H9 (cell line): Measurements from ENCODE around the gene HGF. TPM values are rescaled to one million over a fixed set of nuclear protein-coding genes. Genes with fewer than 3 reads are reported as not detected.

ENCODE experiments used
- DNase-seq: peaks from one replicate; pipeline ENCODE4 v3.0.0-alpha.2; 2017
- H2AFZ ChIP-seq: one replicate; pipeline ENCODE4 v1.6.1; 2013; ENCODE audit warnings: mild to moderate bottlenecking, low read length, control low read depth, moderate library complexity
- H2AK5ac ChIP-seq: 2 replicates; pipeline ENCODE4 v1.6.1; 2013; ENCODE audit warnings: low read length, control low read depth, mixed read lengths; ENCODE audit not compliant: insufficient read length
- H2BK120ac ChIP-seq: one replicate; pipeline ENCODE4 v1.6.1; 2013; ENCODE audit warnings: low read depth, mild to moderate bottlenecking, low read length, control low read depth, inconsistent platforms; ENCODE audit not compliant: poor library complexity, severe bottlenecking
- H2BK12ac ChIP-seq: 2 replicates; pipeline ENCODE4 v1.6.1; 2013; ENCODE audit warnings: low read length, control low read depth, mixed read lengths, low read depth; ENCODE audit not compliant: insufficient read length
- H2BK15ac ChIP-seq: 2 replicates; pipeline ENCODE4 v1.6.1; 2013; ENCODE audit warnings: low read depth, low read length, control low read depth
- H2BK20ac ChIP-seq: one replicate; pipeline ENCODE4 v1.6.1; 2013; ENCODE audit warnings: low read depth, mild to moderate bottlenecking, low read length, control low read depth, inconsistent platforms; ENCODE audit not compliant: poor library complexity, severe bottlenecking
- H2BK5ac ChIP-seq: 2 replicates; pipeline ENCODE4 v1.6.1; 2013; ENCODE audit warnings: low read length, control low read depth, mixed read lengths; ENCODE audit not compliant: insufficient read length
- H3K14ac ChIP-seq: 2 replicates; pipeline ENCODE4 v1.6.1; 2013; ENCODE audit warnings: low read length, control low read depth; ENCODE audit not compliant: insufficient read depth
- H3K18ac ChIP-seq: 2 replicates; pipeline ENCODE4 v1.6.1; 2013; ENCODE audit warnings: low read depth, mild to moderate bottlenecking, mixed read lengths, low read length, control low read depth; ENCODE audit not compliant: insufficient read length
- H3K23ac ChIP-seq: 2 replicates; pipeline ENCODE4 v1.6.1; 2013; ENCODE audit warnings: low read length, control low read depth, mixed read lengths, low read depth; ENCODE audit not compliant: insufficient read length
- H3K23me2 ChIP-seq: 2 replicates; pipeline ENCODE4 v1.6.1; 2013; ENCODE audit warnings: low read depth, mild to moderate bottlenecking, mixed read lengths, low read length, control low read depth; ENCODE audit not compliant: insufficient read length, poor library complexity, severe bottlenecking
- H3K27ac ChIP-seq: 2 replicates; pipeline ENCODE4 v1.5.1; 2013; ENCODE audit warnings: low read length, control low read depth, mixed read lengths, low read depth; ENCODE audit not compliant: insufficient read length
- H3K27me3 ChIP-seq: 2 replicates; pipeline ENCODE4 v1.6.1; 2013; ENCODE audit warnings: low read length, control low read depth, inconsistent platforms; ENCODE audit not compliant: insufficient read depth
- H3K4ac ChIP-seq: 2 replicates; pipeline ENCODE4 v1.6.1; 2013; ENCODE audit warnings: low read depth, mild to moderate bottlenecking, control low read depth, inconsistent platforms, low read length, moderate library complexity
- H3K4me1 ChIP-seq: 2 replicates; pipeline ENCODE4 v1.6.1; 2013; ENCODE audit warnings: low read length, control low read depth, inconsistent platforms; ENCODE audit not compliant: insufficient read depth
- H3K4me2 ChIP-seq: 2 replicates; pipeline ENCODE4 v1.6.1; 2013; ENCODE audit warnings: low read length, control low read depth, mixed read lengths; ENCODE audit not compliant: insufficient read length, insufficient read depth
- H3K56ac ChIP-seq: 2 replicates; pipeline ENCODE4 v1.6.1; 2013; ENCODE audit warnings: low read depth, mild to moderate bottlenecking, mixed read lengths, low read length, control low read depth; ENCODE audit not compliant: insufficient read length
- H3K79me1 ChIP-seq: 2 replicates; pipeline ENCODE4 v1.6.1; 2013; ENCODE audit warnings: low read depth, mild to moderate bottlenecking, moderate library complexity, low read length, control low read depth, inconsistent platforms; ENCODE audit not compliant: insufficient read depth, poor library complexity, severe bottlenecking
- H3K79me2 ChIP-seq: 2 replicates; pipeline ENCODE4 v1.6.1; 2013; ENCODE audit warnings: low read length, control low read depth, inconsistent platforms; ENCODE audit not compliant: insufficient read depth
- H3K9ac ChIP-seq: 2 replicates; pipeline ENCODE4 v1.6.1; 2013; ENCODE audit warnings: low read length, control low read depth, mixed read lengths; ENCODE audit not compliant: insufficient read length; ENCODE audit errors: extremely low read depth
- H3K9me3 ChIP-seq: one replicate; pipeline ENCODE4 v1.6.1; 2013; ENCODE audit warnings: low read depth, low read length, inconsistent platforms; ENCODE audit not compliant: control insufficient read depth
- H3T11ph ChIP-seq: one replicate; pipeline ENCODE4 v1.6.1; 2013; ENCODE audit warnings: mild to moderate bottlenecking, low read length, control low read depth, inconsistent platforms
- H4K20me1 ChIP-seq: one replicate; pipeline ENCODE4 v1.6.1; 2013; ENCODE audit not compliant: control insufficient read depth, insufficient read length, insufficient read depth
- H4K5ac ChIP-seq: 2 replicates; pipeline ENCODE4 v1.6.1; 2013; ENCODE audit warnings: low read depth, mild to moderate bottlenecking, mixed read lengths, low read length, control low read depth; ENCODE audit not compliant: insufficient read length
- H4K8ac ChIP-seq: replicated peaks from 2 replicates; pipeline ENCODE4 v1.6.1; 2013; ENCODE audit warnings: low read length, control low read depth, mixed read lengths, low read depth; ENCODE audit not compliant: insufficient read length
- H4K91ac ChIP-seq: 2 replicates; pipeline ENCODE4 v1.6.1; 2013; ENCODE audit warnings: low read depth, mild to moderate bottlenecking, moderate library complexity, mixed read lengths, low read length, control low read depth; ENCODE audit not compliant: insufficient read length
- H3K27ac Mint-ChIP-seq, 3 experiments: 2 replicates in 2 of 3; 3 replicates in 1 of 3; pipeline ENCODE4 v1.8.0; 2020 to 2021; ENCODE audit warnings: mixed read lengths in 3 of 3, mild to moderate bottlenecking in 1 of 3, moderate library complexity in 1 of 3
- H3K27me3 Mint-ChIP-seq: 2 replicates; pipeline ENCODE4 v1.8.0; 2021; ENCODE audit warnings: low read depth, mild to moderate bottlenecking, moderate library complexity, mixed read lengths
- H3K36me3 Mint-ChIP-seq, 3 experiments: 2 replicates in 2 of 3; 3 replicates in 1 of 3; pipeline ENCODE4 v1.8.0; 2020 to 2021; ENCODE audit warnings: low read depth in 3 of 3, mixed read lengths in 3 of 3; ENCODE audit not compliant: insufficient read depth in 1 of 3
- H3K4me1 Mint-ChIP-seq, 2 experiments: 2 replicates each; pipeline ENCODE4 v1.8.0; 2020; ENCODE audit warnings: mixed read lengths in 2 of 2
- H3K4me3 Mint-ChIP-seq, 2 experiments: 2 replicates in 1 of 2; 3 replicates in 1 of 2; pipeline ENCODE4 v1.8.0; 2020 to 2021; ENCODE audit warnings: mild to moderate bottlenecking in 2 of 2, mixed read lengths in 2 of 2, moderate library complexity in 1 of 2
- H3K9me3 Mint-ChIP-seq, 2 experiments: 2 replicates in 1 of 2; 3 replicates in 1 of 2; pipeline ENCODE4 v1.8.0; 2020; ENCODE audit warnings: mild to moderate bottlenecking in 2 of 2, mixed read lengths in 2 of 2, moderate library complexity in 1 of 2
- CTCF ChIP-seq: fragments of 200-600 bp; sonication (generic); conservative IDR thresholded peaks from 3 replicates; pipeline ENCODE4 v1.8.0; 2021; ENCODE audit warnings: antibody characterized with exemption, mild to moderate bottlenecking
- whole genome bisulfite sequencing: extraction: QIAGEN DNeasy Blood & Tissue Kit; methylation state at CpG from one replicate; pipeline ENCODE4 v1.1.7; 2013; ENCODE audit warnings: missing lambda C conversion rate, low lambda C conversion rate, mixed read lengths; ENCODE audit not compliant: insufficient read length; ENCODE audit errors: extremely low coverage; 5-methylcytosine and 5-hydroxymethylcytosine counted together
- total RNA-seq: library from RNA; stranded (reverse); gene quantifications from 2 replicates; pipeline ENCODE4 v1.2.1, GENCODE V29; 2021

The HGF gene
- total RNA-seq, 1 experiment from 2014 or later: 0.15 TPM

- H3K27ac Mint-ChIP-seq: no peak overlapping the region
- Histone ChIP-seq H3K27ac (no peak overlapping the region), H2AK5ac (no peak overlapping the region), H2AFZ (no peak overlapping the region), H3K4me2 (no peak overlapping the region), H2BK15ac (no peak overlapping the region), H3T11ph (no peak overlapping the region), H3K4me1 (0 out of 2 replicates have a peak, but pooled peaks cover 3% of the 10 kb centered on the region), H3K14ac (no peak overlapping the region), H3K56ac (no peak overlapping the region), H2BK20ac (no peak overlapping the region), H3K23ac (no peak overlapping the region), H3K79me2 (no peaks in the 10 kb centered on the region), H3K18ac (no peak overlapping the region), H4K5ac (no peak overlapping the region), H4K20me1 (no peaks in the 10 kb centered on the region), H4K91ac (no peak overlapping the region), H4K8ac (no peak overlapping the region), H3K79me1 (no peaks in the 10 kb centered on the region), H3K4ac (no peak overlapping the region), H2BK120ac (no peak overlapping the region), H2BK5ac (no peak overlapping the region), H3K9me3 (no peaks in the 10 kb centered on the region), H3K27me3 (no peaks in the 10 kb centered on the region), H3K9ac (no peak overlapping the region), H3K23me2 (no peaks in the 10 kb centered on the region), H2BK12ac (no peak overlapping the region)
- H3K4me1 Mint-ChIP-seq: peaks cover 6 to 7% of the 10 kb centered on the region in 2 experiments
- H3K9me3 Mint-ChIP-seq: no peaks in the 10 kb centered on the region
- no peak for TF ChIP-seq CTCF
- no CpG with 5 or more reads among the region's 5 CpGs for WGBS
- H3K36me3 Mint-ChIP-seq: no peaks in the 10 kb centered on the region
- no peak overlapping the region for H3K4me3 Mint-ChIP-seq
- no peaks in the 10 kb centered on the region for H3K27me3 Mint-ChIP-seq
- DNase-seq: no peak
Measured at GRCh38 chr7:81709836-81710235, 60.0 kb downstream of the HGF start.
